Lower leg skin (tissue), 4 donors: Measurements from ENCODE around the gene SPRY4. TPM values are rescaled to one million over a fixed set of nuclear protein-coding genes. Genes with fewer than 3 reads are reported as not detected.

ENCODE experiments used
- DNase-seq, 2 donors: peaks; one replicate each; pipeline ENCODE4 v3.0.0-alpha.2; 2019; ENCODE audit warnings: low spot score in 2 of 2
- H3K4me3 ChIP-seq: fragments of 200-600 bp; sonication (generic); 2 replicates; pipeline ENCODE4 v1.5.1; 2017; ENCODE audit warnings: mild to moderate bottlenecking, low read depth; ENCODE audit not compliant: poor library complexity, severe bottlenecking
- CTCF ChIP-seq, 3 donors: fragments of 450-650 bp; IDR thresholded peaks; one replicate each; pipeline ENCODE4 v1.5.1; 2016; ENCODE audit warnings: antibody characterized with exemption in 3 of 3, mild to moderate bottlenecking in 3 of 3, moderate library complexity in 2 of 3
- POLR2A ChIP-seq, 2 donors: fragments of 450-650 bp; IDR thresholded peaks; one replicate each; pipeline ENCODE4 v1.6.1; 2016 to 2017; ENCODE audit warnings: antibody characterized with exemption in 2 of 2, mild to moderate bottlenecking in 1 of 2, moderate library complexity in 1 of 2
- WGBS, 2 donors: methylation state at CpG; one replicate each; pipeline ENCODE4 v1.1.5; 2018; 5-methylcytosine and 5-hydroxymethylcytosine counted together
- intact Hi-C: fragments of 100-400 bp; cut with DNase I; formaldehyde crosslinking; loops from one replicate; pipeline ENCODE4 v1.15.0; 2023; ENCODE audit warnings: low total_unique reads
- total RNA-seq, 4 donors: library from RNA; depleted of rRNA; stranded (reverse); fragments of >200 nt; gene quantifications; one replicate each; pipeline ENCODE4 v1.1.0, GENCODE V29; 2016

The SPRY4 gene
- total RNA-seq, 4 donors from 2014 or later = 2.4 to 11.0 (median 6.0) TPM

DNA sequence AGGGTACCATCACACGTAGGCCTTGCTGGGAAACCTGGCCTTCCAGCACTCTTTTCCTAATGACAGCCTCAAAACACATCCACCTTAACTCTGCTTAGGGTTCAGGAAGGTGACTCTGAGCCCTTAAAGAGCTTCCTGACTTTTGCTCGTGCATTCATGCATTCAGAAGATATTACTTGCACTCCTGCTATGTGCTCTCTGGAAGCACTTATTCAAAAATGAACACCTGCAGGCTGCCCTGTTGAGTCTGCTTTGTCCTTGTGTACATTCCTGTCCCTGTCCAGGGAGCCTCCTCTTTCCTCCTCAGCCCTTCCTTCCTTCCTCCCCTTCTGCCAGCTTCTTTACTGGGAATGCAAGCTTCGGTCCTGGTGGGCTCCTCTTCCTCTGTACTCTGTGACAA lies 61.5 kb downstream of the SPRY4 start:
- H3K4me3 ChIP-seq = no peak overlapping the region
- no peak for DNase-seq
- 78 to 93% methylated on average over 3 of the region's 3 CpGs for WGBS, 2 donors
- intact Hi-C loops = no loop called here
- TF ChIP-seq POLR2A (IDR thresholded peaks at IDR 0.05) = no peak
- no peak for TF ChIP-seq CTCF (IDR thresholded peaks at IDR 0.05)

- no peak for TF ChIP-seq POLR2A (IDR thresholded peaks at IDR 0.05)
- no peak for TF ChIP-seq CTCF (IDR thresholded peaks at IDR 0.05)
- no peak overlapping the region for H3K4me3 ChIP-seq
- DNase-seq = no peak
- WGBS, 2 donors = 93 to 97% methylated on average over 6 of the region's 6 CpGs
- intact Hi-C loops = no loop called here
These were observed 62.1 kb downstream of the SPRY4 start for GRCh38 chr5:142262683-142263082.

Other genes with a start within 250 kb of the SPRY4 start
- 10 to 100 TPM; 25.8 to 83.9 (median 56.6) TPM for gene NDFIP1, start 216.2 kb downstream of the SPRY4 start, total RNA-seq